ENCODE measurements around the gene SLC6A7. TPM values are rescaled to one million over a fixed set of nuclear protein-coding genes. Genes with fewer than 3 reads are reported as not detected.

SLC6A7 gene
- total RNA-seq, 1 experiment from 2014 or later: not detected

DNA sequence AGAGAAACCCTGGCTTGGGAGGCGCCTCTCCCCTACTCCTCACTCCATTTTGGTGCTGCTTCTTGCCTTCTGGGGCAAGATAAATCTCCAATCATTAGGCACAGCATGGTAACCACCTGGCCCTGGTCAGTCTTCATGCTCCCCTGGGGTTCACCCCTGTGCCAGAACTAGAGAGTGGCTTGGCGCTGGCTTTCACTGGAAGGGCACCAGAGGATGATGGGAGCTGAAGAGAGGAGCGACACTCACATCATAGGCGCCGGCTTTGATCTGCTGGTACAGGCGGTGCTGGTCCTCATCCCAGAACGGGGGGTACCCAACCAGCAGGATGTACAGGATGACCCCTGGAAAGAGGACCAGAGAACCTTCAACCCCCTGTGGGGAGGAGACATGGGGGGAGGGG is 61.6 kb downstream of the SLC6A7 start:
- no peaks in the 10 kb centered on the region for H3K36me3 ChIP-seq (ENCODE audit: insufficient read depth, low read length, poor library complexity, severe bottlenecking)
- no TSS peak for BruUV-seq (replicated peaks)
- intact Hi-C loops (cut with micrococcal nuclease; ENCODE audit: unreplicated experiment): no loop called here
- no peak overlapping the region for H3K27ac ChIP-seq (ENCODE audit: low read depth, low read length, poor library complexity, severe bottlenecking)
- CTCF ChIA-PET: no interaction called here
- POLR2A ChIA-PET (ENCODE audit: low non-redundant PET): interaction anchor here (0.6 to 0.7 kb wide), 2 partner anchors 179 to 234 kb away, joined by 6 read pairs; no protein-coding TSS in a partner anchor
- no peaks in the 10 kb centered on the region for H3K9me3 ChIP-seq (ENCODE audit: low read depth, low read length, poor library complexity, severe bottlenecking)
- no peaks in the 10 kb centered on the region for H3K27me3 ChIP-seq (replicated peaks; ENCODE audit: insufficient read depth, low read depth, low read length, poor library complexity)
- no peak for TF ChIP-seq EZH2 (IDR thresholded peaks at IDR 0.05; ENCODE audit: borderline replicate concordance, low read depth, low read length, poor library complexity, severe bottlenecking)
- TF ChIP-seq, protein P1, sequence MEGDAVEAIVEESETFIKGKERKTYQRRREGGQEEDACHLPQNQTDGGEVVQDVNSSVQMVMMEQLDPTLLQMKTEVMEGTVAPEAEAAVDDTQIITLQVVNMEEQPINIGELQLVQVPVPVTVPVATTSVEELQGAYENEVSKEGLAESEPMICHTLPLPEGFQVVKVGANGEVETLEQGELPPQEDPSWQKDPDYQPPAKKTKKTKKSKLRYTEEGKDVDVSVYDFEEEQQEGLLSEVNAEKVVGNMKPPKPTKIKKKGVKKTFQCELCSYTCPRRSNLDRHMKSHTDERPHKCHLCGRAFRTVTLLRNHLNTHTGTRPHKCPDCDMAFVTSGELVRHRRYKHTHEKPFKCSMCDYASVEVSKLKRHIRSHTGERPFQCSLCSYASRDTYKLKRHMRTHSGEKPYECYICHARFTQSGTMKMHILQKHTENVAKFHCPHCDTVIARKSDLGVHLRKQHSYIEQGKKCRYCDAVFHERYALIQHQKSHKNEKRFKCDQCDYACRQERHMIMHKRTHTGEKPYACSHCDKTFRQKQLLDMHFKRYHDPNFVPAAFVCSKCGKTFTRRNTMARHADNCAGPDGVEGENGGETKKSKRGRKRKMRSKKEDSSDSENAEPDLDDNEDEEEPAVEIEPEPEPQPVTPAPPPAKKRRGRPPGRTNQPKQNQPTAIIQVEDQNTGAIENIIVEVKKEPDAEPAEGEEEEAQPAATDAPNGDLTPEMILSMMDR (conservative IDR thresholded peaks at IDR 0.05; ENCODE audit: low read depth, low read length): no peak
- H3K4me1 ChIP-seq (ENCODE audit: insufficient read depth, low read length, poor library complexity, severe bottlenecking): no peaks in the 10 kb centered on the region
- DNase-seq (ENCODE audit: low spot score): no peak
- H3K4me3 ChIP-seq (ENCODE audit: low read depth, low read length, poor library complexity, severe bottlenecking): no peak overlapping the region

DNA sequence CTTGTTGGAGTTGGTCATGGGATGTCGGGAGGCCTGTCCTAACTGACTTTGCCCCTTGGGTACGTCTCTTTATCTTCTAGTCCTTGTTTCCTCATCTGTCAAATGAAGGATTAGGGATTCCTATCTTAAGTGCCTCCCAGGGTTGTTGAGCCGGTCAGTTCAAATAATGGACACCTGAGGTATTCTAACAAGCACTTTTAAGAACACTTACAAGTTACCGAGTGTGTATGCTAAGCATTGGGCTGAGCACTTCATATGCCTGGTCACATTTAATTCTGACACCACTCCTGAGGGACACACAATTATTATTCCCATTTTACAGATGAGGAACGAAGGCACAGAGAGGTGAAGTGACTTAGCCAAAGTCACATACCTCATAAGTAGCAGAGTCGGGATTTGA is 62.6 kb downstream of the SLC6A7 start:
- Histone ChIP-seq H3K9me3 (ENCODE audit: low read depth, low read length, poor library complexity, severe bottlenecking) (no peaks in the 10 kb centered on the region), H3K27me3 (replicated peaks; ENCODE audit: insufficient read depth, low read depth, low read length, poor library complexity) (no peaks in the 10 kb centered on the region), H3K36me3 (ENCODE audit: insufficient read depth, low read length, poor library complexity, severe bottlenecking) (no peaks in the 10 kb centered on the region), H3K4me1 (ENCODE audit: insufficient read depth, low read length, poor library complexity, severe bottlenecking) (no peaks in the 10 kb centered on the region), H3K27ac (ENCODE audit: low read depth, low read length, poor library complexity, severe bottlenecking) (no peak overlapping the region), H3K4me3 (ENCODE audit: low read depth, low read length, poor library complexity, severe bottlenecking) (no peak overlapping the region)
- POLR2A ChIA-PET (ENCODE audit: low non-redundant PET): interaction anchor here (0.6 kb wide), 1 partner anchor 158 kb away, joined by 3 read pairs; no protein-coding TSS in a partner anchor
- CTCF ChIA-PET: no interaction called here
- DNase-seq (ENCODE audit: low spot score): no peak
- intact Hi-C loops (cut with micrococcal nuclease; ENCODE audit: unreplicated experiment): no loop called here
- no TSS peak for BruUV-seq (replicated peaks)
- TF ChIP-seq, protein P1 (conservative IDR thresholded peaks at IDR 0.05; ENCODE audit: low read depth, low read length): no peak
- no peak for TF ChIP-seq EZH2 (IDR thresholded peaks at IDR 0.05; ENCODE audit: borderline replicate concordance, low read depth, low read length, poor library complexity, severe bottlenecking)

DNA sequence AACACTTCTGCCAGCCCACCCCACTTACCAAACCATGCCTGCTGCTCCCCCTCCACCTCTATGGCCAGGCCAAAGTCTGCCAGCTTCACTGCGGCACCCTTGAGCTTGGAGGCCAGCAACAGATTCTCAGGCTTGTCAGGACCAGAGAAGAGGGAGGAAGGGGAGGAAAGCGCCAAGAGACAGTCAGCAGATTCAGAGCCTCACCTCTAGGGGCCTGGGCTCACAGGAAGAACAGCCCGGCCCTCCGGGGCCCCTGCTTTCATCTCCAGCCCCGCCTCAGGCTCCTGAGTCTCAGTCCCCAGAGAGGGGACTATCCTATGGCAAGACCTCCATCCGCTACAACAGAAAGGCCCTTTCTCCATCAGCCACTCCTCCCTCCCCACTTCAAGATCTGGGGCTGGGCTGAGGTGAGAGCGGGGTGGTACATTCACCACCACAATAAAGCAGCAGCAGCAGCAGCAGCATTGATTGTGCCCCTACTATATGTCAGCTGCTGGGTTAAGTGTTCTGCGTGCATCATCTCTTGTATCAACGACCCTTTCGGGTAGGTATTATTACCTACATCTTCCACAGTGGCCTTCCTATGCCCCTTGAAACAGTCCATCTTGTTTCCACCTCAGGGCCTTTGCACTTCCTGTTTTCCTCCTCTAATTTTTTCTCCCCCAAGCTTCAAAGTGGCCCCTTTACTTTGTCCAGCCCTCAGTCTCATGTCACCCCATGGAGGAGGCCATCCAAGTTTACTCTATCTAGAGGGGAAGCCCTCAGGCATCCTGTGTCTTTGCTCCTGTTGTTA is 63.8 kb downstream of the SLC6A7 start:
- Histone ChIP-seq H3K27me3 (replicated peaks; ENCODE audit: insufficient read depth, low read depth, low read length, poor library complexity) (no peaks in the 10 kb centered on the region), H3K36me3 (ENCODE audit: insufficient read depth, low read length, poor library complexity, severe bottlenecking) (no peaks in the 10 kb centered on the region), H3K27ac (ENCODE audit: low read depth, low read length, poor library complexity, severe bottlenecking) (no peak overlapping the region), H3K9me3 (ENCODE audit: low read depth, low read length, poor library complexity, severe bottlenecking) (no peaks in the 10 kb centered on the region), H3K4me1 (ENCODE audit: insufficient read depth, low read length, poor library complexity, severe bottlenecking) (no peaks in the 10 kb centered on the region), H3K4me3 (ENCODE audit: low read depth, low read length, poor library complexity, severe bottlenecking) (no peak overlapping the region)
- DNase-seq (ENCODE audit: low spot score): no peak
- no TSS peak for BruUV-seq (replicated peaks)
- TF ChIP-seq EZH2 (IDR thresholded peaks at IDR 0.05; ENCODE audit: borderline replicate concordance, low read depth, low read length, poor library complexity, severe bottlenecking): no peak
- TF ChIP-seq, protein P1 (conservative IDR thresholded peaks at IDR 0.05; ENCODE audit: low read depth, low read length): no peak
- ChIA-PET CTCF (no interaction called here), POLR2A (ENCODE audit: low non-redundant PET) (no interaction called here)
- intact Hi-C loops (cut with micrococcal nuclease; ENCODE audit: unreplicated experiment): no loop called here
